ENCODE data around the gene SLC4A3.

GRCh38 chr2:219619235-219619634 lies 8.2 kb upstream of the SLC4A3 start:
- TF ChIP-seq CTCF (IDR thresholded peaks at IDR 0.05 in 8 of 11, conservative IDR thresholded peaks at IDR 0.05 in 3 of 11) (no peak), POLR2A (IDR thresholded peaks at IDR 0.05) (no peak)

All from spleen (tissue), 7 donors.